GM18868 (cell line): ENCODE measurements around the gene GALNTL6.

ENCODE experiments used
- ATAC-seq: cut with Tn5 transposase; IDR thresholded peaks from one replicate; pipeline ENCODE4 v1.9.1; 2021; ENCODE audit warnings: mild to moderate bottlenecking, moderate library complexity; ENCODE audit not compliant: unreplicated experiment

The GALNTL6 gene

GRCh38 chr4:172515266-172515879, 702.2 kb downstream of the GALNTL6 start:
- ATAC-seq: no peak

- ATAC-seq: no peak
Measured at GRCh38 chr4:172517391-172517790, 704.2 kb downstream of the GALNTL6 start.

- ATAC-seq: no peak
Measured at GRCh38 chr4:172521248-172521647, 708.0 kb downstream of the GALNTL6 start.

GRCh38 chr4:172521680-172522079, 708.5 kb downstream of the GALNTL6 start:
- ATAC-seq: no peak

- no peak for ATAC-seq
Measured at GRCh38 chr4:172543249-172543648, 730.0 kb downstream of the GALNTL6 start.

- peak; percentile 99 for ATAC-seq
Measured at GRCh38 chr4:172546782-172547181, 733.6 kb downstream of the GALNTL6 start.

GRCh38 chr4:172547724-172548123, 734.5 kb downstream of the GALNTL6 start:
- ATAC-seq: no peak

- no peak for ATAC-seq
Measured at GRCh38 chr4:172553216-172553615, 740.0 kb downstream of the GALNTL6 start.

GRCh38 chr4:172554588-172554987, 741.4 kb downstream of the GALNTL6 start:
- ATAC-seq: no peak

GRCh38 chr4:172555725-172556124, 742.5 kb downstream of the GALNTL6 start:
- no peak for ATAC-seq

GRCh38 chr4:172573899-172574298, 760.7 kb downstream of the GALNTL6 start:
- no peak for ATAC-seq

- ATAC-seq: no peak
Measured at GRCh38 chr4:172578712-172579111, 765.5 kb downstream of the GALNTL6 start.

- no peak for ATAC-seq
Measured at GRCh38 chr4:172584816-172585215, 771.6 kb downstream of the GALNTL6 start.

- no peak for ATAC-seq
Measured at GRCh38 chr4:172596206-172596605, 783.0 kb downstream of the GALNTL6 start.

GRCh38 chr4:172599554-172599953, 786.4 kb downstream of the GALNTL6 start:
- no peak for ATAC-seq

GRCh38 chr4:172601195-172601594, 788.0 kb downstream of the GALNTL6 start:
- ATAC-seq: no peak

GRCh38 chr4:172619218-172619617, 806.0 kb downstream of the GALNTL6 start:
- no peak for ATAC-seq

- no peak for ATAC-seq
Measured at GRCh38 chr4:172619798-172620197, 806.6 kb downstream of the GALNTL6 start.

- ATAC-seq: no peak
Measured at GRCh38 chr4:172628263-172628662, 815.1 kb downstream of the GALNTL6 start.

GRCh38 chr4:172630280-172630679, 817.1 kb downstream of the GALNTL6 start:
- ATAC-seq: no peak

- no peak for ATAC-seq
Measured at GRCh38 chr4:172631832-172632231, 818.6 kb downstream of the GALNTL6 start.

GRCh38 chr4:172648471-172648870, 835.3 kb downstream of the GALNTL6 start:
- no peak for ATAC-seq

- no peak for ATAC-seq
Measured at GRCh38 chr4:172649143-172649542, 835.9 kb downstream of the GALNTL6 start.
